SK-N-SH (cell line): Measurements from ENCODE around the gene ANKMY2. TPM values are rescaled to one million over a fixed set of nuclear protein-coding genes. Genes with fewer than 3 reads are reported as not detected.

Experiments used
- CTCF ChIA-PET: fragments of 300-600, 350-600 bp; formaldehyde crosslinking; extraction: SDS; loops from one replicate; lab custom pipeline; 2021; lab: Yijun Ruan, JAX
- POLR2A ChIA-PET: fragments of 350-600 bp; sonication (Branson Sonifier 250); formaldehyde crosslinking; extraction: SDS; loops from one replicate; lab custom pipeline; 2020; ENCODE audit warnings: antibody characterized with exemption, inconsistent platforms; lab: Yijun Ruan, JAX
- DNase-seq: peaks from one replicate; pipeline ENCODE4 v3.0.0; 2012
- H2AFZ ChIP-seq: fragments of 200-600 bp; sonication (generic); 2 replicates; pipeline ENCODE4 v1.8.1; 2016; ENCODE audit warnings: antibody characterized with exemption, mild to moderate bottlenecking, low read depth
- H3F3A ChIP-seq: fragments of 200-600 bp; sonication (generic); replicated peaks from 2 replicates; pipeline ENCODE3; 2016; ENCODE audit warnings: antibody characterized with exemption, mild to moderate bottlenecking; ENCODE audit not compliant: insufficient read depth
- H3K27ac ChIP-seq, 2 experiments: fragments of 200-500 bp in 1 of 2; fragments of 200-600 bp in 1 of 2; sonication (Bioruptor generic) in 1 of 2; sonication (generic), shearing (Covaris generic) in 1 of 2; 2 replicates each; pipeline versions ENCODE4 v1.5.1 to v1.6.1; 2014 to 2016; ENCODE audit warnings: low read depth in 2 of 2, inconsistent platforms in 1 of 2, low read length in 1 of 2, mild to moderate bottlenecking in 1 of 2, mixed read lengths in 1 of 2
- H3K27me3 ChIP-seq: fragments of 200-600 bp; sonication (generic), shearing (Covaris generic); 2 replicates; pipeline ENCODE4 v1.6.1; 2016; ENCODE audit warnings: mixed run types; ENCODE audit not compliant: insufficient read depth
- H3K36me3 ChIP-seq, 2 experiments: fragments of 200-500 bp in 1 of 2; fragments of 200-600 bp in 1 of 2; sonication (Bioruptor generic) in 1 of 2; sonication (generic) in 1 of 2; replicated peaks in 1 of 2; 2 replicates each; pipeline versions ENCODE3 to v1.5.1; 2014 to 2016; ENCODE audit warnings: low read length in 1 of 2, mild to moderate bottlenecking in 1 of 2; ENCODE audit not compliant: insufficient read depth in 2 of 2, control insufficient read depth in 1 of 2
- H3K4me1 ChIP-seq, 2 experiments: fragments of 200-500 bp in 1 of 2; fragments of 200-600 bp in 1 of 2; sonication (Bioruptor generic) in 1 of 2; sonication (generic), shearing (Covaris generic) in 1 of 2; 2 replicates each; pipeline versions ENCODE4 v1.5.1 to v1.6.1; 2014 to 2016; ENCODE audit warnings: low read depth in 1 of 2, low read length in 1 of 2, mixed run types in 1 of 2; ENCODE audit not compliant: insufficient read depth in 2 of 2, control insufficient read depth in 1 of 2
- H3K4me2 ChIP-seq: fragments of 200-600 bp; sonication (generic), shearing (Covaris generic); 2 replicates; pipeline ENCODE4 v1.6.1; 2017; ENCODE audit warnings: mixed run types
- H3K4me3 ChIP-seq, 2 experiments: fragments of 200-500 bp in 1 of 2; fragments of 200-600 bp in 1 of 2; sonication (Bioruptor generic) in 1 of 2; sonication (generic), shearing (Covaris generic) in 1 of 2; 2 replicates each; pipeline versions ENCODE4 v1.5.1 to v1.8.1; 2014 to 2016; ENCODE audit warnings: low read depth in 2 of 2, inconsistent platforms in 1 of 2, low read length in 1 of 2, mild to moderate bottlenecking in 1 of 2, mixed read lengths in 1 of 2, moderate library complexity in 1 of 2
- H3K79me2 ChIP-seq: fragments of 200-600 bp; sonication (generic); 2 replicates; pipeline ENCODE4 v1.8.1; 2017; ENCODE audit warnings: mild to moderate bottlenecking; ENCODE audit not compliant: insufficient read depth
- H3K9ac ChIP-seq: fragments of 200-600 bp; sonication (generic); 2 replicates; pipeline ENCODE4 v1.6.1; 2017; ENCODE audit warnings: mixed run types
- H3K9me2 ChIP-seq: fragments of 200-600 bp; sonication (generic); 2 replicates; pipeline ENCODE4 v1.6.1; 2017; ENCODE audit warnings: mixed run types
- H3K9me3 ChIP-seq: fragments of 200-600 bp; sonication (generic); 2 replicates; pipeline ENCODE4 v1.6.1; 2017; ENCODE audit warnings: mixed run types, mild to moderate bottlenecking, moderate library complexity
- H4K20me1 ChIP-seq: fragments of 200-600 bp; sonication (generic); 2 replicates; pipeline ENCODE4 v1.6.1; 2017; ENCODE audit warnings: mild to moderate bottlenecking, mixed run types; ENCODE audit not compliant: insufficient read depth
- CTCF ChIP-seq: fragments of 200-600 bp; sonication (generic); IDR thresholded peaks from 2 replicates; pipeline ENCODE4 v1.6.1; 2017; ENCODE audit warnings: antibody characterized with exemption, mild to moderate bottlenecking, moderate library complexity
- EP300 ChIP-seq, 2 experiments: IDR thresholded peaks; 2 replicates each; pipeline versions ENCODE4 v1.4.0 to v1.6.1; 2012; ENCODE audit warnings: borderline replicate concordance in 1 of 2, low read depth in 1 of 2, low read length in 1 of 2
- FOSL2 ChIP-seq: IDR thresholded peaks from 2 replicates; pipeline ENCODE4 v1.4.0; 2012; ENCODE audit warnings: low read depth, mild to moderate bottlenecking, moderate library complexity, borderline replicate concordance
- GATA2 ChIP-seq: sonication (generic); formaldehyde crosslinking; IDR thresholded peaks from 2 replicates; pipeline ENCODE4 v1.5.0; 2020; ENCODE audit warnings: mild to moderate bottlenecking, missing genetic modification reagents
- MEF2A ChIP-seq: IDR thresholded peaks from 2 replicates; pipeline ENCODE4 v1.4.0; 2012; ENCODE audit warnings: low read depth, borderline replicate concordance
- NFIC ChIP-seq: IDR thresholded peaks from 2 replicates; pipeline ENCODE4 v1.4.0; 2012; ENCODE audit warnings: borderline replicate concordance
- NRF1 ChIP-seq: IDR thresholded peaks from 2 replicates; pipeline ENCODE4 v1.6.1; 2012; ENCODE audit warnings: low read depth, mild to moderate bottlenecking, low read length
- TCF12 ChIP-seq: IDR thresholded peaks from 2 replicates; pipeline ENCODE4 v1.4.0; 2012
- USF1 ChIP-seq: IDR thresholded peaks from 2 replicates; pipeline ENCODE4 v1.4.0; 2012; ENCODE audit warnings: low read depth, borderline replicate concordance
- ZBTB33 ChIP-seq: IDR thresholded peaks from 2 replicates; pipeline ENCODE4 v1.4.0; 2012; ENCODE audit warnings: low read depth, borderline replicate concordance
- WGBS: methylation state at CpG from one replicate; pipeline ENCODE4 v1.1.6; 2017; ENCODE audit warnings: low lambda C conversion rate; 5-methylcytosine and 5-hydroxymethylcytosine counted together
- polyA plus RNA-seq, 3 experiments: library from polyadenylated mRNA; depleted of rRNA; stranded (reverse); fragments of >200 nt; gene quantifications; 2 replicates each; pipeline ENCODE4 v1.2.3, GENCODE V29; 2012

ANKMY2 gene
- polyA plus RNA-seq, 1 of the 3 experiments (the other 2 are of a cell fraction): 15.8 TPM

GRCh38 chr7:16556359-16556758 is 89.2 kb downstream of the ANKMY2 start (continued):
- TF ChIP-seq NRF1 (no peak), TCF12 (no peak)

GRCh38 chr7:16554518-16555236 is 90.9 kb downstream of the ANKMY2 start:
- Histone ChIP-seq H3K4me1 (no peaks in the 10 kb centered on the region), H3K79me2 (no peaks in the 10 kb centered on the region), H3K4me2 (no peak overlapping the region), H3K27me3 (peaks cover 25% of the 10 kb centered on the region; the same call in 1 of the 2 replicates), H4K20me1 (no peaks in the 10 kb centered on the region), H3F3A (no peaks in the 10 kb centered on the region), H3K9me3 (no peaks in the 10 kb centered on the region), H3K9me2 (0 out of 2 replicates have a peak, but pooled peaks cover 3% of the 10 kb centered on the region), H3K9ac (no peak overlapping the region), H2AFZ (no peak overlapping the region), H3K36me3 (no peaks in the 10 kb centered on the region), H3K27ac (no peak overlapping the region), H3K4me3 (no peak overlapping the region)
- ChIA-PET POLR2A (no interaction called here), CTCF (interaction anchor here (0.6 to 3.6 kb wide), 3 partner anchors 10 to 1280 kb away, joined by 3 to 30 read pairs (median 3); no protein-coding TSS in a partner anchor)
- no peak for DNase-seq
- TF ChIP-seq USF1: no peak
- TF ChIP-seq GATA2: no peak
- WGBS: 30% methylated on average over 10 of the region's 10 CpGs

- H3K36me3 ChIP-seq: no peaks in the 10 kb centered on the region
- no peaks in the 10 kb centered on the region for H3K4me1 ChIP-seq
- H3K27ac ChIP-seq: no peak overlapping the region
- H3K79me2 ChIP-seq: no peaks in the 10 kb centered on the region
- no peak for DNase-seq
- no peaks in the 10 kb centered on the region for H4K20me1 ChIP-seq
- no peak overlapping the region for H2AFZ ChIP-seq
- H3K4me3 ChIP-seq: no peak overlapping the region
- H3K4me2 ChIP-seq: no peak overlapping the region
- 6% methylated on average over 1 of the region's 1 CpG for WGBS
- peaks cover under 1% of the 10 kb centered on the region; the same call in 1 of the 2 replicates for H3K9me2 ChIP-seq
- H3K9ac ChIP-seq: no peak overlapping the region
- H3F3A ChIP-seq: no peaks in the 10 kb centered on the region
- H3K27me3 ChIP-seq: peaks cover 30% of the 10 kb centered on the region; the same call in 1 of the 2 replicates
- CTCF ChIA-PET: interaction anchor here (0.8 to 5.6 kb wide), 5 partner anchors 9 to 193 kb away, joined by 3 to 45 read pairs (median 4); no protein-coding TSS in a partner anchor
- TF ChIP-seq MEF2A (no peak), ZBTB33 (no peak), FOSL2 (no peak), CTCF (no peak), NFIC (no peak), EP300 (IDR thresholded peaks at IDR 0.05; ENCODE audit: borderline replicate concordance in 1 of 2, low read depth in 1 of 2, low read length in 1 of 2) (no peak)
- no peaks in the 10 kb centered on the region for H3K9me3 ChIP-seq
- POLR2A ChIA-PET: no interaction called here
Observed at GRCh38 chr7:16550671-16551070, 94.9 kb downstream of the ANKMY2 start.

Other genes starting within 250 kb of the ANKMY2 start
- gene CRPPA, start 224.2 kb downstream of the ANKMY2 start, polyA plus RNA-seq (2012; rRNA removed): 0.15 and 0.31 TPM in 2 replicates
- 0.13 and 0.81 TPM in 2 replicates for gene SOSTDC1, start 180.0 kb downstream of the ANKMY2 start, polyA plus RNA-seq (2012; rRNA removed)
- gene LRRC72, start 118.9 kb downstream of the ANKMY2 start, polyA plus RNA-seq (2012; rRNA removed): not detected in 2 replicates
- 60.4 and 71.9 TPM in 2 replicates for gene BZW2, start 427 bp upstream of the ANKMY2 start, polyA plus RNA-seq (2012; rRNA removed)
- gene TSPAN13, start 108.0 kb upstream of the ANKMY2 start, polyA plus RNA-seq (2012; rRNA removed): 0.26 and 0.42 TPM in 2 replicates
- gene AGR2, start 159.2 kb upstream of the ANKMY2 start, polyA plus RNA-seq (2012; rRNA removed): not detected in 2 replicates
- not detected in 2 replicates for gene AGR3, start 236.2 kb upstream of the ANKMY2 start, polyA plus RNA-seq (2012; rRNA removed)